Raji (cell line): Measurements from ENCODE around the gene CLCNKA.

Experiments
- POLR2A ChIP-seq: IDR thresholded peaks from 2 replicates; pipeline ENCODE4 v1.6.1; 2011; ENCODE audit warnings: low read depth, low read length, control low read depth; ENCODE audit not compliant: insufficient read depth

CLCNKA gene

DNA sequence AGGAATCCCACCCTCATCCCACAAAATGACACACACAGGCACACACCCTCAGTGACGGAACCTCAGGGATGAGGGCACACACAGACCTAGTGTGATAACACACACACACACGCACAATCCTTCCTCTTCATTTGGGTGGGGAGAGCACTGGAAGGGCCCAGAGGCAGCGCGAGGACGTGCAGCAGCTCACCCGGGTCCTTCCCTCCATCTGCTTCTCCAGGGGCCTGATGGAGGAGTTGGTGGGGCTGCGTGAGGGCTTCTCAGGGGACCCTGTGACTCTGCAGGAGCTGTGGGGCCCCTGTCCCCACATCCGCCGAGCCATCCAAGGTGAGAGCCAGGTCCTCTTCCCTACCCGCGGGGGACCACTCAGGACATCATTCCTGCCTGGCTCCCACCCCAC lies 557 bp downstream of the CLCNKA start:
- TF ChIP-seq POLR2A = no peak

DNA sequence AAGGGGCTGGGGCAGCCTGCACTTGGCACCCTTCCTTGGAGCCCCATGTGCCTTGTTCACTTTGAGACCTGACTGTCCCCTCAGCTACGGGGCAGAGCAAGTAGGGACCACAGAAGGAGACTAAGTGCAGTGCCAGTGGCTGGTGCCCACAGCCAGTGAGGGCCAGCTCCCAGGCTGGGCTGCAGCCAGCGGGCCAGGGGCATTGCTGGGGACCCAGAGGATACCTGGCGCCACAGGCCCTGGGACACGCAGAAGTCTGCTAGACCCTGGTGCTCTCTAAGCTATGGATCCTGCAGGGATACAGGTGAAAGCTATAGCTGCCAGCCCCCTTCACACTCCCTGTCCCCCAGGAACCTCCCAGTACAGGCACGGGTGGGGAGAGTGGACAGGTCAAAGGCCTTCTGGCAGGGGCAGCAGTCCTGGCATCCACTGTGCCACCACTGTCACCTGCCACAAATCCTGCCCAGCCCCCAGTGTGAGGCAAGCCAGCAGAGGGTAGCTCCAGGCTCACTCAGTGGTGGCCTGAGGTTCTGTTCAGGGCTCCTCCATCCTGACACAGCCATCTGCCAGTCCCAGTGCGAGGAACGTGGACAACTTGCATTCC lies 1.3 kb downstream of the CLCNKA start:
- no peak for TF ChIP-seq POLR2A

DNA sequence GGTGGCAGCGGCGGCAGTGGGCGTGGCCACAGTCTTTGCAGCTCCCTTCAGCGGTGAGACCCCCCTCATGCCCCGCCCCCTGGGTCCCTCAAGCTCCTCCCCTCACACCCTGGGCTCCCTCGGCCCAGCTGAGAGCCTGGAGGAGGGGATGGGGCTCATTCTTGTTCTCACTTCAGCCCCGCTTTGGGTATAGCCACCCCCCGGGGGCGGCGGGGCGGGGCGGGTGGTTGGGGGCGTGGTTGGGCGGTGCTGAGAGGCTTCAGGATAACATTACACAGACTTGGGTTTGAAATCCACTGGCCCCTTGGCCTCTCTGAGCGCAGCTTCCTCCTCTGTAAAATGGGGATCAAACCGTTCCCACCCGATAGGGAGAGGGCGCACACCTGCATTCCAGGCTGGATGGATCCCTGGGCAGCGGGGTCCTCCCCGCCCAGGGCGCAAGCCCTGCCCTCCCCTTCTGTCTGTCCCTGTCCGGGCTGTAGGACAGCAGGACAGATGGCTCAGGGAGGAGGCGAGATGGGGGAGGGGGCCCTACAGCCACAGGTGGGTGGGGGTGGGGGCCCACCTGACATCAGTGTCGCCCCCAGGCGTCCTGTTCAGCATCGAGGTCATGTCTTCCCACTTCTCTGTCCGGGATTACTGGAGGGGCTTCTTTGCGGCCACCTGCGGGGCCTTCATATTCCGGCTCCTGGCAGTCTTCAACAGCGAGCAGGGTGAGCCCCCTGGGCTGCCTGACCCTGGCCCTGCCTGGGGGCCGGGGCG lies 5.1 kb downstream of the CLCNKA start:
- TF ChIP-seq POLR2A = no peak

DNA sequence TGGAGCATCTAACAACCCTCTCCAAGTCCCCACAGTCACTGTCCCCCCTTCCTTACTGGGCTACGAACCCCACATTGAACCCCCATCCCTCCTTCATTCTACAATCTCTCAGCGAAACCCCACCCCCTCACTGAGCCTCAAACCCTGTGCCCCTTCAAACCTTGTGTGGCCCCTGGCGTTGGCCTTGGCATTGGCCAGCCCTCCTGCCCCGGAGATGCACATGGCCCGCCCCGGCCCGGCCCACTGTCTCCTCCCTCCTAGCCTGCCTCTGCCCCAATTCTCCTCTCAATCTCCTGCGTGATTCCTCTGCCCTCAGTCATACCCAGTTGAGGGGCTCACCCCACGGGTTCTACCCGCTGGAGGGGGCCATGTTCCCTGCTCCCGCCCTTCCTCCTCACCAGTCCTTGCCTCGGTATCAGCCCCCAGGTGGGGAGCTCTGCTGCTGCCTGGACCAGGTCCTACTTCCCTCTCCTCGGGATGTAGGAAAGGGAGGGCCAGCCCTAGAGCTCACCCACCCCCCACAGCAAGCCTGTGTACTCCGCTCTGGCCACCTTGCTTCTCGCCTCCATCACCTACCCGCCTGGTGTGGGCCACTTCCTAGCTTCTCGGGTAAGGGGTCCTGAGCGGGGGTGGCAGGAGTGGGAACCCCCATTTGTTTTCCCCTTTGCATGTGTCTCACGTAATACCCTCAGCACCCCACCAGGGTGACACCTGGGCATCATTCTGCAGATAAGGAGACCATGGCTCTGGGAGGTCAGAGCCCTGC lies 6.6 kb downstream of the CLCNKA start:
- no peak for TF ChIP-seq POLR2A

DNA sequence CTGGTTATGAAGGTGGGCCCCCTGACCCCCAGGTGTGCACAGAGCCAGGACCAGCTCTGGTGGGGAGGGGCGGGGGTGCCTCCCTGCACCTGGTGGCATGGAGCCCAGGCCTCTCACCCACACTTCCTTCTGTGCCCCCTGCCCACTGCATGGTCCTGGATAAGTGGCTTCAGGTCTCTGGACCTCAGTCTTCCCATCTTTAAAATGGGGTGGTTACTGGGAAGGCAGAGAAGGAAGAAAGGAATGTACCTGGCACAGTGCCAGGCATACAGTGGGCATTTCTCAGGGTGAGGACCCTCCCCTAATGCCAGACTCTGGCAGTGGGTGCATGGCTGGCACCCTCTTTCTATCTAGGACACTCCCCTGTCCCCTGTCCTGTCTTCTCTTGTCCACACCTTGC lies 7.5 kb downstream of the CLCNKA start:
- no peak for TF ChIP-seq POLR2A

DNA sequence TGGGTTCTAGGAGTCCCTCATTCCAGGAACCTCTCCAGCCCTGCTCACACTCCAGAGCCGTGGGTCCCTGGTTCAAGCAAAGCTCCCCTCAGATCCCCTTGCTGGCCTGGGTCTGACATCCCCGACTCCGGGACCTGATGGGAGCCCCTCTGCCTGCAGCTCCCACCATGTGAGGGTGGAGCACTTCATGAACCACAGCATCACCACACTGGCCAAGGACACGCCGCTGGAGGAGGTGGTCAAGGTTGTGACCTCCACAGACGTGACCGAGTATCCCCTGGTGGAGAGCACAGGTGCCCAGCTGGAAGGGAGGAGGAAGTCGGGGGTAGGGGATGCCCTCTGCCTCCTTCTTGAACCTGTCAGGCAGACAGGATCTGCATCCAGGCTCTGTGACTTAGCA lies 9.7 kb downstream of the CLCNKA start:
- TF ChIP-seq POLR2A = no peak

DNA sequence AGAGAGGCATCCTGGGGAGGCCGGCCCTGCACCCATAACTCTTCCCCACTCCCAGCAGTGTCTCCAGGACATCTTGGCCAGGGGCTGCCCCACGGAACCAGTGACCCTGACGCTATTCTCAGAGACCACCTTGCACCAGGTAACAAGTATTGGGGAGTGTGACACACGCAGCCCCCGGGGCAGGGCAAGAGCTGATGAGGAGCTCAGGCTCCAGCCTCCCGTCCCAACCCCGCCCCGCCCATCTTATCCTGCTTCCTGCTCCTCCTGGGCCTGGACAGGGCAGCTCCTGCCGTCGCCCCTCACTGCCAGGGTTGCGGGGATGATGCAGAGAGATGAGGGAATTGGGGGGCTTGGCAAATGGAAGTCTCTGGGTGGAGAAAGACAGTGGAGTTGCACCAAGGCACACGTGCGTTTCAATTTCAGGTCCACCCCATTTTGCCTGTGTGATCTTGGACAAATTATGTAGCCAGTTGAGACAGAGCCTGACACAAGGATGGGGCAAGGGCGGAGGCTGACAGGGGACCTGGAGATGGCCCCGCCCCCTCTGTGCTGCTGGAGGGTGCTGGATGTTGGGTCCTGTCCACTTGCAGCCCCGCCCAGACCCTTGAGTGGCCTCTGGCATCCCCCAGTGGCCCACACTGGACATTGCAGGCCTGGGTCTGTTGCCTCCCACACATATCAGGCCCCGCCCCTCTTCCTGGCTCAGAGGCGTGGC lies 10.7 kb downstream of the CLCNKA start:
- TF ChIP-seq POLR2A = no peak

DNA sequence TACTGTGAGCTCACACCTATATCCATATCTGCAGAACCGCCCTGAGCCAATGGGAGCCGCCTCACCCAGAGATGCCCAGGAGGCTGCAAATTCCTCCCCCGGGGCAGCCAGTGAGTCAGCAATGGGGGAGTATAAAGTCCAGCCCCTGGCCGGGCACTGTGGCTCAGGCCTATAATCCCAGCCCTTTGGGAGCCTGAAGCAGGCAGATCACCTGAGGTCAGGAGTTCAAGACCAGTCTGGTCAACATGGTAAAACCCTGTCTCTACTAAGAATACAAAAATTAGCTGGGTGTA lies 16.7 kb downstream of the CLCNKA start:
- no peak for TF ChIP-seq POLR2A

DNA sequence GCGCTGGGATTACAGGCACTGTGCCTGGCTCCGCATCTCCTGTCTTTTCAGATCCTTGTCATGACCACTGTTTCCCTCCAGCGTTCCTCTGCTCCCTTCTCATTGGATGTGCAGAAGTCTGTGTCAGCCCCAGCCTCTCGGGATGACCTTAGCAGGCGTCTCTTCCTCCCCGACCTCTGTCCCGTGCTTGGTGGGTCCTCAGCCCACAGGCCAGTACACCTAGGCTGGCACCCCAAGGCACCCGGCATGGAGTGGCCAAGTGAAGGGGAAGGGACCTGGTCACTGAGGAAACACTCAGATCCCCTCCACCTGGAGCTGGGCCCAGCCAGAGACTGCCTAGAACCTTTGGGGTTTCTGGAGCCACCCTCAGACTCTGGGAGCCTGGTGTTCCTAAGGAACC lies 19.4 kb downstream of the CLCNKA start:
- no peak for TF ChIP-seq POLR2A

DNA sequence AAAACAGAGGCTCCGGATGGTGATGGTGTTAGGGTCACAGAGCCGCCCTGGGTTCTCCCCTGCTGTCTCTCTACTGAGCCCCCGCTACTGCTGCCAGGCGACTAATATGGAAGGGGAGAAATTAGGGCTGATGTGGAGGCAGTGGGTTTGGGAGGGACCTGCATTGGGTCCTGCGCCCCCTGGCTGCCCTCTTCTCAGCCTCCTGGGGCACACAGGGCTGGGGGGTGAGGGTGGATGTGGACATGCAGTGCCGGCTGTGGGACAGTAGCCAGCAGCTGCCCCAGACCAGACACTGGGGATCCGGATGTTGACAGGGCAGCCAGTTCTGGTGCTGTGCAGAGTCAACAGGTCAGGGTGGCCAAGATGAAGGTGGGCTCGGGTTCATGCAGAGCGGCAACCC lies 20.3 kb downstream of the CLCNKA start:
- no peak for TF ChIP-seq POLR2A

DNA sequence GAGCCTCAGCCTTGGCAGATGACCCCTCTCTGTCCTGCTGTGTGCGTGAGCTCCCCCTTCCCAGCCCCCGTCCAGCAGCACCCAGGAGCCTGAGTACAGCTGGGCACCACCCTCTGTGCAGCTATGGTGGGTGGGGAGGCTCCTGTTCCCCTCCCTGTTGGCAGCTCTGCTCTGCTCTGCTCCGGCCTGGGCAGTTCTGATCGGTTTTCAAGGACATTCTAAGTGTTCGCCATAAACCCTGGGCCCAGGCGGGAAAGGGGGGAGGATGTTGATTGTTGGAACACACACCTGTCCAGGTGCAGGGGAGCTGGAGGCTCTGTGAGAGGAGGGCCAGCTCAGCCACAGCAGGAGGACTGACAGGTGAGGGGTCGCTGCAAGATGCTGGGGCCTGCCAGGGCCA lies 21.7 kb downstream of the CLCNKA start, which contains the start of gene CLCNKB:
Gene CLCNKB (plus strand): TSS at position 262 of the 400 bp plus-strand sequence. CDS start 711 bp downstream, outside the sequence.
- TF ChIP-seq POLR2A = no peak

DNA sequence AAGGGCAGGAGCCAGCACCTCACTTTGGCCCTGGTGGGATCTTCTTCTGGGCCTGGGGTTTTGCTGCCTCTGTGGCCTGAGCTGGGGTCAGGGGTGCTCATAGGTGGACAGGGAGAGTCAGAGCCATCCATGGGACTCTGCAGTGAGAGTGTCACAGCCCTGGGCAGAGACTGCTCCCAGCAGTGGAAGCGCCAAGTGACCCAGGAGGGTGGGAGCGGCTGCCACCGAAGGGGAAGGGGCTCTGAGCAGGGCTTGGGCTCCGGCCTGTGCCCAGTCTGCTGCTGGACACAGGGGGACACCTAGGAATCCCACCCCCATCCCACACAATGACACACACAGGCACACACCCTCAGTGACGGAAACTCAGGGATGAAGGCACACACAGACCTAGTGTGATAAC lies 22.1 kb downstream of the CLCNKA start:
- no peak for TF ChIP-seq POLR2A

DNA sequence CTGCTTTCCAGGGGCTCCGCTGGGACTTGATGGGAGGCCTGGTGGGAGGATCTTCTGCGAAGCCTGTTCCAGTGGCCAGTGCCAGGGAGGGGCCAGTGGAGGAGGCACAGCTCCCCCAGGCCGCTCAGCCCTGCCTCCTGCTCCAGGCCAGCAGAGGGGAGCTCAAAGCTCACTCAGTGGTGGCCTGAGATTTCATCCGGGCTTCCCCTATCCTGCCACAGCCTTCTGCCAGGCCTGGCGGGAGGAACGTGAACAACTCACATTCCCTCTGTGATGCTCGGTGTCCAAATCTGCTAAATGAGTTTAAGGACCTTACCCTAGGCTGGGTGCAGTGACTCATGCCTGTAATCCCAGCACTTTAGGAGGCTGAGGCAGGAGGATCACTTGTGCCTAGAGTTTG lies 25.0 kb downstream of the CLCNKA start:
- no peak for TF ChIP-seq POLR2A

DNA sequence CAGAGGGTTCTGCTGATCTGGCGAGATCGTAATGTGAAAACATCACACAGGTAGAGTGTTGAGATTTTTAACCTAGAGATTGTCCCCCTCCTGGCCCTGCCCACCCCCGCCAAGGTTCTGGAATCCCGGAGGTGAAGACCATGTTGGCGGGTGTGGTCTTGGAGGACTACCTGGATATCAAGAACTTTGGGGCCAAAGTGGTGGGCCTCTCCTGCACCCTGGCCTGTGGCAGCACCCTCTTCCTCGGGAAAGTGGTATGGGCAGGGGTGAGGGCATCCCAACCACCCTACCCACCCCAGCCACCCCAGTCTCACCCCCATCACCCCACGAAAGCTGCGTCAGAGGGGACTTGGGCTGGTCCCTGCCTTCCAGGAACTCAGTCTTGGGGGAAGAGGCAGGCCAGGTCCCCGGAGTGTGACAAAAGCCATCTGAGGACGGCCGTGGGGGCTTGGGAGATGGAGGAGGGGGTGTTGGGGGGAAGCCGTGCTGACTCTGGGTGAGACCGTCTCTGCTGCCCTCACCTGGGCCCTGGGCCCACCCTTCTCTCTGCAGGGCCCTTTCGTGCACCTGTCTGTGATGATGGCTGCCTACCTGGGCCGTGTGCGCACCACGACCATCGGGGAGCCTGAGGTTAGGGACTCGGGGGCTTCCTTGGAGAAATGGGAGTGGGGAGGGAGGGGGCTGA lies 26.1 kb downstream of the CLCNKA start:
- no peak for TF ChIP-seq POLR2A
